GM12891 (cell line): ENCODE measurements around the gene COQ8B.

ENCODE experiments used
- POLR2A ChIP-seq: IDR thresholded peaks from 2 replicates; pipeline ENCODE4 v1.6.1; 2011; ENCODE audit warnings: low read depth, low read length, control low read depth
- POLR2AphosphoS5 ChIP-seq: IDR thresholded peaks from 2 replicates; pipeline ENCODE4 v1.6.1; 2011; ENCODE audit warnings: low read depth, low read length, control low read depth
- TAF1 ChIP-seq: IDR thresholded peaks from 2 replicates; pipeline ENCODE4 v1.6.1; 2011; ENCODE audit warnings: low read depth, low read length, control low read depth

DNA sequence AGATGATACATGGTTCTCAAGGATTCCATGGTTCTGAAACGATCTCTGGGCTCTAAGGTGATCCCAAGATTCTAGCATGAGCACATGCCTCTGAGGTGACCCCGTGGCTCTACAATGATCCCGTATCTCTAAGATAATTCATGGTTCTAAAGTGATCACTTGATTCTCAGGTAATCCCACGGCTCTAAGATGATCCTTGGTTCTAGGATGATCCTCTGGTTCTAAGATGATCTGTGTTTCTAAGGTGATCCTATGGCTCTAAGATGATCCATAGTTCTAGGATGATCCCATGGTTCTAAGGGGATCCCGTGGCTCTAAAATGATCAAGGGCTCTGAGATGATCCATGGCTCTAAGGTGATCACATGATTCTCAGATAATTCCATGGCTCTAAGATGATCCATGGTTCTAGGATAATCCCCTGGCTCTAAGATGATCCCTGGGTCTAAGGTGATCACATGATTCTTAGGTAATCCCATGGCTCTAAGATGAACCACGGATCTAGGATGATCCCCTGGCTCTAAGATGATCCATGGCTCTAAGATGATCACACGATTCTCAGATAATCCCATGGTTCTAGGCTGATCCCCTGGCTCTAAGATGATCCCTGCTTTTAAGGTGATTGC, 47.6 kb downstream of the COQ8B start:
- TF ChIP-seq POLR2A, result no peak
- no peak for TF ChIP-seq TAF1
- no peak for TF ChIP-seq POLR2AphosphoS5
